Measurements from ENCODE around the gene ZDHHC4.

ZDHHC4 gene

DNA sequence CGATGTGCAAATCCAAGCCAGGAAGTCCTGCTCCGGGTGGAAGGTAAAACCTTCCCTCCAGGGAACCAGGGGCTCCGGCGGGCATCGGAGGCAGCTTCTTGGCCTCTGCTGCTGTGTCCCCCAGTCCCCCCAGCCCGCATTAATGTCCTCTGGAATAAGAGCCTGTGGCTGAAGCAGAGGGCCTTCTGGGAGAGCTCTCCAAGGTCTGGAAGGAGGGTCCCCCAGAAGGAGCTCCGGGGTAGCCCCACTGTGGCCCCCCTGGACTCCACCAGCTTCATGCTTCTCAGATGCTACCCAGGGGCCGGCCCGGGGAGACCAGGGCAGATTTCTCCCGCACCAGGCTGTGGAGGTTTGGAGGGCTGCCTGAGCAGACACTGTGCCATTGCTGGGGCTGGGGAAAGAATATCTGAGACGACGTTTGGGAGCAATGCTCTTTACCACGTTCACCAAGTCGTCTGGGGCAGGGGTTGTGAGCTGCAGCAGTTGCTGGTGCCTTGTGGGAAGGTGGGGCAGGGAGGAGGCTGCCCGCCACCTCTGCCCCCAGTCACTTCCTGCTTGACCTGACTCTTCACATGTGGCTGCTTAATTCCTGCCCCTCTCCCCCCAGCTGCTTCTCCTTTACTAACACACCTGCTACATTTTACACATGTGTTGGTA is 46.5 kb downstream of the ZDHHC4 start:
- peaks cover 0 to 28% of the 10 kb centered on the region in 2 experiments for H3K27me3 ChIP-seq (ENCODE audit: control insufficient read depth in 1 of 2, insufficient read depth in 1 of 2, low read length in 2 of 2)
- no peaks in the 10 kb centered on the region for H3K79me1 ChIP-seq (replicated peaks; ENCODE audit: low read length, poor library complexity, severe bottlenecking)
- H3K4ac ChIP-seq (ENCODE audit: low read depth in 1 of 2, low read length in 2 of 2) = no peak overlapping the region

DNA sequence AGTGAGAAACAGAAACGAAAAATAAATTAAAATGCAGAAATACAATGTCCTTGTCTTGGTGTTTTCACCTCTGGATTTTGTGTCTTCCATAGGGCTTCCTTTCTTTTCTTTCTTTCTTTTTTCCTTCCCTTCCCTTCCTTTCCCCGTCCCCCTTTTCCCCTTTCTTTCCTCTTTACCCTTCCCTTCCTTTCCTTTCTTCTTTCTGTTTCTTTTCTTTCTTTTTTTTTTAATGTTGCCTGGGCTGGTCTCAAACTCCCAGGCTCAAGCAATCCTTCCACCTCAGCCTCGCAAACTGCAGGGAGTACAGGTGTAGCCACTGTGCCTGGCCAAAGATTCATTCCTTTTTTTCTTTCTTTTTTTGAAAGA is 47.0 kb downstream of the ZDHHC4 start:
- Histone ChIP-seq H3K4me3 (ENCODE audit: insufficient read depth in 1 of 2, low read depth in 1 of 2, low read length in 2 of 2) (no peak overlapping the region), H3K9me3 (ENCODE audit: control insufficient read depth, low read length) (no peaks in the 10 kb centered on the region), H2BK5ac (ENCODE audit: low read depth, low read length, poor library complexity, severe bottlenecking) (no peak overlapping the region), H3K18ac (ENCODE audit: low read depth in 1 of 2, low read length in 2 of 2) (no peak overlapping the region), H2BK120ac (ENCODE audit: low read depth, low read length) (no peak overlapping the region), H3K27ac (ENCODE audit: low read length, poor library complexity, severe bottlenecking) (no peak overlapping the region), H3K79me1 (replicated peaks; ENCODE audit: low read length, poor library complexity, severe bottlenecking) (no peaks in the 10 kb centered on the region), H2BK15ac (ENCODE audit: low read depth, poor library complexity, severe bottlenecking) (no peak overlapping the region), H2BK12ac (ENCODE audit: low read length in 2 of 2) (no peak overlapping the region), H3K4ac (ENCODE audit: low read depth in 1 of 2, low read length in 2 of 2) (no peak overlapping the region), H3K9ac (ENCODE audit: low read length) (no peak overlapping the region), H2AK5ac (ENCODE audit: low read length, severe bottlenecking) (no peak overlapping the region), H2AFZ (ENCODE audit: low read depth, low read length) (no peak overlapping the region), H3K27me3 (ENCODE audit: control insufficient read depth in 1 of 2, insufficient read depth in 1 of 2, low read length in 2 of 2) (peaks cover 0 to 25% of the 10 kb centered on the region in 2 experiments), H3K14ac (ENCODE audit: low read length in 2 of 2) (no peak overlapping the region), H4K91ac (ENCODE audit: low read length) (no peak overlapping the region), H4K8ac (ENCODE audit: low read length) (no peak overlapping the region), H3K36me3 (ENCODE audit: control insufficient read depth in 1 of 2, insufficient read depth in 2 of 2, low read depth in 1 of 2, low read length in 2 of 2) (peaks cover 0 to 28% of the 10 kb centered on the region in 2 experiments), H3K4me2 (ENCODE audit: low read length, poor library complexity, severe bottlenecking) (no peak overlapping the region), H3K4me1 (ENCODE audit: control insufficient read depth, insufficient read depth, low read depth, low read length) (no peaks in the 10 kb centered on the region), H3K23ac (ENCODE audit: low read length in 2 of 2) (no peak overlapping the region)
- DNase-seq = no peak
- WGBS = 91% methylated on average over 3 of the region's 3 CpGs

More for the DNA sequence above, 46.5 kb downstream of the ZDHHC4 start:
- no peaks in the 10 kb centered on the region for H3K4me1 ChIP-seq (ENCODE audit: control insufficient read depth, insufficient read depth, low read depth, low read length)
- no peak overlapping the region for H2BK12ac ChIP-seq (ENCODE audit: low read length in 2 of 2)
- H3K18ac ChIP-seq (ENCODE audit: low read depth in 1 of 2, low read length in 2 of 2) = no peak overlapping the region
- H2AFZ ChIP-seq (ENCODE audit: low read depth, low read length) = no peak overlapping the region
- no peaks in the 10 kb centered on the region for H3K9me3 ChIP-seq (ENCODE audit: control insufficient read depth, low read length)
- H3K4me3 ChIP-seq (ENCODE audit: insufficient read depth in 1 of 2, low read depth in 1 of 2, low read length in 2 of 2) = no peak overlapping the region
- H3K23ac ChIP-seq (ENCODE audit: low read length in 2 of 2) = no peak overlapping the region
- H3K27ac ChIP-seq (ENCODE audit: low read length, poor library complexity, severe bottlenecking) = no peak overlapping the region
- H4K8ac ChIP-seq (ENCODE audit: low read length) = no peak overlapping the region
- 77% methylated on average over 13 of the region's 15 CpGs for WGBS
- H2AK5ac ChIP-seq (ENCODE audit: low read length, severe bottlenecking) = no peak overlapping the region
- no peak overlapping the region for H3K4me2 ChIP-seq (ENCODE audit: low read length, poor library complexity, severe bottlenecking)
- H2BK120ac ChIP-seq (ENCODE audit: low read depth, low read length) = no peak overlapping the region
- no peak overlapping the region for H2BK15ac ChIP-seq (ENCODE audit: low read depth, poor library complexity, severe bottlenecking)
- H3K36me3 ChIP-seq (ENCODE audit: control insufficient read depth in 1 of 2, insufficient read depth in 2 of 2, low read depth in 1 of 2, low read length in 2 of 2) = peaks cover 0 to 28% of the 10 kb centered on the region in 2 experiments
- no peak overlapping the region for H3K14ac ChIP-seq (ENCODE audit: low read length in 2 of 2)
- H4K91ac ChIP-seq (ENCODE audit: low read length) = no peak overlapping the region
- no peak overlapping the region for H3K9ac ChIP-seq (ENCODE audit: low read length)
- no peak overlapping the region for H2BK5ac ChIP-seq (ENCODE audit: low read depth, low read length, poor library complexity, severe bottlenecking)
- DNase-seq = no peak

DNA sequence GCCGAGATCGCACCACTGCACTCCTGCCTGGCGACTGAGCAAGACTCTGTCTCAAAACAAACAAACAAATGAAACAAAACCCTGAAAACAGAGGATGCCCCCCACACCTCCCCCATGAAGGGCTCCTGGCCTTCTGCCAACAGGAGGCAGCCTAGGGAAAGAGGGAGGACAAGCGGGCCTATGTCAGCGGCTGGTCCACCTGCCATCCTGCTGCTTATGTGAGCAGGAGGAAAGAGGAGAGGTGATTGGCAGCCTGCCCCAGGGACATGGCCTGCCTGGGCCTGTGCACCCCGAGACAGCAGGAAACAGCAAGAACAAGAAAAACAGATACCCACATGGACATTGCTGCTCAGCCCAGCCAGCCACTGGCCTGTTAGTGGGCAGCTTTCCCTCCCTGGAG is 50.8 kb downstream of the ZDHHC4 start:
- H3K4ac ChIP-seq (ENCODE audit: low read depth in 1 of 2, low read length in 2 of 2) = no peak overlapping the region
- no peak overlapping the region for H3K9ac ChIP-seq (ENCODE audit: low read length)
- H3K79me1 ChIP-seq (replicated peaks; ENCODE audit: low read length, poor library complexity, severe bottlenecking) = no peaks in the 10 kb centered on the region
- no peak overlapping the region for H3K27ac ChIP-seq (ENCODE audit: low read length, poor library complexity, severe bottlenecking)
- WGBS = 100% methylated on average over 1 of the region's 6 CpGs
- H3K23ac ChIP-seq (ENCODE audit: low read length in 2 of 2) = no peak overlapping the region
- H3K4me3 ChIP-seq (ENCODE audit: insufficient read depth in 1 of 2, low read depth in 1 of 2, low read length in 2 of 2) = no peak overlapping the region
- peak overlapping the region in 1 of 2 experiments; percentile 41 for H3K14ac ChIP-seq (ENCODE audit: low read length in 2 of 2)
- DNase-seq = no peak
- no peak overlapping the region for H2BK5ac ChIP-seq (ENCODE audit: low read depth, low read length, poor library complexity, severe bottlenecking)
- H3K9me3 ChIP-seq (ENCODE audit: control insufficient read depth, low read length) = no peaks in the 10 kb centered on the region
- no peak overlapping the region for H2AFZ ChIP-seq (ENCODE audit: low read depth, low read length)
- H3K18ac ChIP-seq (ENCODE audit: low read depth in 1 of 2, low read length in 2 of 2) = no peak overlapping the region
- H2BK12ac ChIP-seq (ENCODE audit: low read length in 2 of 2) = no peak overlapping the region
- no peaks in the 10 kb centered on the region for H3K27me3 ChIP-seq (ENCODE audit: control insufficient read depth in 1 of 2, insufficient read depth in 1 of 2, low read length in 2 of 2)
- H4K91ac ChIP-seq (ENCODE audit: low read length) = no peak overlapping the region
- peaks cover 0 to 7% of the 10 kb centered on the region in 2 experiments for H3K36me3 ChIP-seq (ENCODE audit: control insufficient read depth in 1 of 2, insufficient read depth in 2 of 2, low read depth in 1 of 2, low read length in 2 of 2)
- H2BK120ac ChIP-seq (ENCODE audit: low read depth, low read length) = no peak overlapping the region
- no peak overlapping the region for H2AK5ac ChIP-seq (ENCODE audit: low read length, severe bottlenecking)
- peaks cover 1% of the 10 kb centered on the region for H3K4me1 ChIP-seq (ENCODE audit: control insufficient read depth, insufficient read depth, low read depth, low read length)
- H2BK15ac ChIP-seq (ENCODE audit: low read depth, poor library complexity, severe bottlenecking) = no peak overlapping the region
- H3K4me2 ChIP-seq (ENCODE audit: low read length, poor library complexity, severe bottlenecking) = no peak overlapping the region
- no peak overlapping the region for H4K8ac ChIP-seq (ENCODE audit: low read length)

DNA sequence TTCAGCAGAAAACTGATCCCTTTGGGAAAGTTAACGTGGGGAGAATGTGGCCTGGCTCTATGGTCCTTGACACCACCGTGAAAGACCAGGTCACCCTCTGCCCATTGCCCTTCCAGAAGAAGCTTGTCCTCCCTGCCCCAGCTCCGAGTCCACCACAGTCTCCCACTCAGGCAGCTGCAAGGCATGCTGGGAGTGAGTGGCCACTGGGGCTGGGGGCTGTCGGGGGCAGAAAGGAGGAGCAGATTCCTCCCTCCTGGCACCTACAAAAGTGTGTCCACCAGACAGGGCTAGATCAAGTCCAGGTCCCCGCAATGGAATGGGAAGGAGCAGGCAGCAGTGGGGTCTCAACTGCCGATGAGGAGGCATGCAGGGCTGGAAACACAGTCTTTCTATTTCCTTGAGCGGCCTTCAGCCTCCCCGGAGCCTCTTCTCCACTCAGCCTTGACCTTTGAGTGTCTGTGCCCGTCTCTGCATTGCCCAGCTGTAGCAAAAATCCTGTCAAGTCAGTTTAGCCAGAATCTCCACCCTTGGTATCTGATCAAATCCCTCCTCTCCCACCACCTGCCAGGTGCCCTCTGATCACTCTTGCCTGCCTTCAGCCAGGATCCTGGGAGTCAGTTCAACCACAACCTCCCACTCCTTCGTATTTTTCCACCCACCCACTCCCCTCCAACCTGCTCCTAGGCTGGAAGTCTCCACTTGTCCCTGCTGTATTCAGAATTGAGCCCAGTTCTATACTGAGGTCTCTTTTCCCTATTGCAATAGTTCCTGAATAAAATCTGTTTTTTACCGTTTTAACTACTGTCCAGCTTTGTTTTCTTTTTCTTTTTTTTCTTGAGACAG is 53.0 kb downstream of the ZDHHC4 start:
- peak overlapping the region in 1 of 2 experiments; percentile 17 for H3K4me3 ChIP-seq (ENCODE audit: insufficient read depth in 1 of 2, low read depth in 1 of 2, low read length in 2 of 2)
- H3K79me1 ChIP-seq (replicated peaks; ENCODE audit: low read length, poor library complexity, severe bottlenecking) = no peaks in the 10 kb centered on the region
- H3K18ac ChIP-seq (ENCODE audit: low read depth in 1 of 2, low read length in 2 of 2) = no peak overlapping the region
- no peak overlapping the region for H2AFZ ChIP-seq (ENCODE audit: low read depth, low read length)
- H2AK5ac ChIP-seq (ENCODE audit: low read length, severe bottlenecking) = no peak overlapping the region
- DNase-seq = no peak
- no peak overlapping the region for H4K91ac ChIP-seq (ENCODE audit: low read length)
- peak overlapping the region in 1 of 2 experiments; percentile 36 for H3K23ac ChIP-seq (ENCODE audit: low read length in 2 of 2)
- H4K8ac ChIP-seq (ENCODE audit: low read length) = no peak overlapping the region
- H3K27ac ChIP-seq (ENCODE audit: low read length, poor library complexity, severe bottlenecking) = no peak overlapping the region
- no peak overlapping the region for H3K4me2 ChIP-seq (ENCODE audit: low read length, poor library complexity, severe bottlenecking)
- no peak overlapping the region for H2BK120ac ChIP-seq (ENCODE audit: low read depth, low read length)
- H3K9me3 ChIP-seq (ENCODE audit: control insufficient read depth, low read length) = no peaks in the 10 kb centered on the region
- no peaks in the 10 kb centered on the region for H3K36me3 ChIP-seq (ENCODE audit: control insufficient read depth in 1 of 2, insufficient read depth in 2 of 2, low read depth in 1 of 2, low read length in 2 of 2)
- H2BK5ac ChIP-seq (ENCODE audit: low read depth, low read length, poor library complexity, severe bottlenecking) = no peak overlapping the region
- no peak overlapping the region for H3K9ac ChIP-seq (ENCODE audit: low read length)
- 78% methylated on average over 11 of the region's 11 CpGs for WGBS
- H2BK15ac ChIP-seq (ENCODE audit: low read depth, poor library complexity, severe bottlenecking) = no peak overlapping the region
- peaks cover 1% of the 10 kb centered on the region for H3K4me1 ChIP-seq (ENCODE audit: control insufficient read depth, insufficient read depth, low read depth, low read length)
- H3K27me3 ChIP-seq (ENCODE audit: control insufficient read depth in 1 of 2, insufficient read depth in 1 of 2, low read length in 2 of 2) = no peaks in the 10 kb centered on the region
- H2BK12ac ChIP-seq (ENCODE audit: low read length in 2 of 2) = no peak overlapping the region
- no peak overlapping the region for H3K14ac ChIP-seq (ENCODE audit: low read length in 2 of 2)
- H3K4ac ChIP-seq (ENCODE audit: low read depth in 1 of 2, low read length in 2 of 2) = no peak overlapping the region
